Ascending aorta (tissue), 2 donors: ENCODE measurements around the gene SHISA4. TPM values are rescaled to one million over a fixed set of nuclear protein-coding genes. Genes with fewer than 3 reads are reported as not detected.
A peak's percentile ranks its signal among the peaks of the same experiment; 100 is the strongest.

ENCODE experiments used
- DNase-seq, 2 donors: peaks; one replicate each; pipeline ENCODE4 v3.0.0-alpha.2; 2019; ENCODE audit warnings: low spot score in 2 of 2
- H3K27ac ChIP-seq, 2 donors: fragments of 200-600 bp; sonication (generic); one replicate each; pipeline ENCODE4 v1.5.1; 2016 to 2017; ENCODE audit warnings: mild to moderate bottlenecking in 1 of 2
- H3K27me3 ChIP-seq: fragments of 200-600 bp; sonication (generic); one replicate; pipeline ENCODE4 v1.5.1; 2017
- H3K36me3 ChIP-seq, 2 donors: fragments of 200-600 bp; sonication (generic); one replicate each; pipeline ENCODE4 v1.5.1; 2016
- H3K4me1 ChIP-seq, 2 donors: fragments of 200-600 bp; sonication (generic); one replicate each; pipeline ENCODE4 v1.5.1; 2016 to 2017; ENCODE audit warnings: mild to moderate bottlenecking in 1 of 2
- H3K4me3 ChIP-seq, 2 donors: fragments of 200-600 bp; sonication (generic); one replicate each; pipeline ENCODE4 v1.5.1; 2016 to 2017; ENCODE audit warnings: mild to moderate bottlenecking in 1 of 2
- H3K9me3 ChIP-seq, 2 donors: fragments of 200-600 bp; sonication (generic); one replicate each; pipeline ENCODE4 v1.5.1; 2016
- intact Hi-C: fragments of 100-400 bp; cut with DNase I; formaldehyde crosslinking; loops from one replicate; pipeline ENCODE4 v1.15.1; 2023
- total RNA-seq: library from RNA; depleted of rRNA; stranded (reverse); fragments of >200 nt; gene quantifications from one replicate; pipeline ENCODE4 v1.1.0, GENCODE V29; 2016
- TF ChIP-seq, protein P1 (sequence below), 3 experiments: fragments of 200-600 bp in 2 of 3; fragments of 450-650 bp in 1 of 3; sonication (generic) in 2 of 3; IDR thresholded peaks; one replicate each; pipeline ENCODE4 v1.5.1; 2016 to 2019; ENCODE audit warnings: antibody characterized with exemption in 3 of 3, mild to moderate bottlenecking in 1 of 3, moderate library complexity in 1 of 3

The SHISA4 gene
- total RNA-seq, 1 donor from 2014 or later = 62.5 TPM

DNA sequence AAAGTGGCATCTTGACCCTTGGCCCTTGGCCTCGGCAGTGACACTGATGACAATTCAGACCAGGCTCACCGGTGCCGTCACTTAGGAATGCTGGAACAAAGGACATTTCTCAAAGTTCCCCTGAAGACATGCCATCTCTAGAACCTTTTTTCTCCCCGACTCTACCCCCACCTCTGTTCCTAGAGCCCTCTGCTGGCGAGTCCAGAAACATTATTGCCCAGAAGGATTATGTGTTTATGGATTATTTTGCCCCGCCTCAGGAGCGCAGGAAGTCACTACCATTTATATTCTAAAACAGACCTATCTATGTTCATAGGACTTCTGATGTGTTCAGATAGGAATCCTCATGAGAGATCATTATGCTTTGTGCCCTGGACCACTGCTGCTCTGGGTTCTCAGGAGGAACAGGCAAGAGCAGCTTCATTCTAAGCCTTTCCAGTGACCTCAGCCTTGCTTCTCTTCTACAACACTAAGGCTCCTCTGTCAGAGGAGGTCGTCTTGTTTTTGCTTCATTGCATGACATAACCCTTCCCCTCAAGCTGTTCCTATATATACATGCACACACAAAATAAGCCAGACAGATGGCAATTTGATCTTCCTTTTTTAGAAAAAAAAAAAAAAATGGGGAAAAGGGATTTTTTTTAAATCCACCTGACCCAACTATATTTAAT, 12.4 kb upstream of the SHISA4 start:
- Histone ChIP-seq H3K36me3 (peaks cover 40 to 41% of the 10 kb centered on the region in 2 donors), H3K27ac (peak overlapping the region in 1 of 2 donors; percentile 48), H3K4me1 (peaks cover 3 to 6% of the 10 kb centered on the region in 2 donors), H3K4me3 (no peak overlapping the region), H3K27me3 (no peaks in the 10 kb centered on the region), H3K9me3 (no peaks in the 10 kb centered on the region)
- intact Hi-C loops = no loop called here
- TF ChIP-seq, protein P1, sequence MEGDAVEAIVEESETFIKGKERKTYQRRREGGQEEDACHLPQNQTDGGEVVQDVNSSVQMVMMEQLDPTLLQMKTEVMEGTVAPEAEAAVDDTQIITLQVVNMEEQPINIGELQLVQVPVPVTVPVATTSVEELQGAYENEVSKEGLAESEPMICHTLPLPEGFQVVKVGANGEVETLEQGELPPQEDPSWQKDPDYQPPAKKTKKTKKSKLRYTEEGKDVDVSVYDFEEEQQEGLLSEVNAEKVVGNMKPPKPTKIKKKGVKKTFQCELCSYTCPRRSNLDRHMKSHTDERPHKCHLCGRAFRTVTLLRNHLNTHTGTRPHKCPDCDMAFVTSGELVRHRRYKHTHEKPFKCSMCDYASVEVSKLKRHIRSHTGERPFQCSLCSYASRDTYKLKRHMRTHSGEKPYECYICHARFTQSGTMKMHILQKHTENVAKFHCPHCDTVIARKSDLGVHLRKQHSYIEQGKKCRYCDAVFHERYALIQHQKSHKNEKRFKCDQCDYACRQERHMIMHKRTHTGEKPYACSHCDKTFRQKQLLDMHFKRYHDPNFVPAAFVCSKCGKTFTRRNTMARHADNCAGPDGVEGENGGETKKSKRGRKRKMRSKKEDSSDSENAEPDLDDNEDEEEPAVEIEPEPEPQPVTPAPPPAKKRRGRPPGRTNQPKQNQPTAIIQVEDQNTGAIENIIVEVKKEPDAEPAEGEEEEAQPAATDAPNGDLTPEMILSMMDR (IDR thresholded peaks at IDR 0.05) = peak; percentile 20 to 35 (median 24)
- DNase-seq = no peak

DNA sequence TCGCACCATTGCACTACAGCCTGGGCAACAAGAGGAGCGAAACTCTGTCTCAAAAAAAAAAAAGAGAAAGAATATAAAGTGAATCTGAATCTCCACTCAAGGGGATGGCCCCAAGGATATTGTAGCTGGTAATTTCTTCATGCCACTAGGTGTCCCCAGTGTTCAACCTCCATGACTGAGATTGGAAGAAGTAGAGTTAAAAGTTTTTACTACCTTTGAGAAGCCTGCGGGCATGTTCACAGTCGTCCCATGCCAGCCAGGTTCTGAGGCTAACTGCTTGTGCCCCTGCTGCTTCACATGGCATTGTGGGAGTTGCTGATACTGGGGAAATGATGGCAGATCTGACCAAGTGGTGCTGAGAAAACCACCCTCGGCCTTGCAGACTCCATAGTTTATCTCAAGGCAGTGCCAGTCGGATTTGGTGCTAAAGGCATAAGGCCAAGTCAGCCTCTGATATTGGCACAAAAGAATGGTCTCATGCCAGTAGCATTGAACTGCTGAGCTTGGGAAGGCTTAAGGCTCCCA, 10.8 kb upstream of the SHISA4 start:
- peaks cover 24 to 25% of the 10 kb centered on the region in 2 donors for H3K36me3 ChIP-seq
- H3K9me3 ChIP-seq = no peaks in the 10 kb centered on the region
- no peaks in the 10 kb centered on the region for H3K27me3 ChIP-seq
- H3K27ac ChIP-seq = peak overlapping the region; percentile 46 to 65
- TF ChIP-seq, protein P1 (IDR thresholded peaks at IDR 0.05) = peak; percentile 46 to 79 (median 68)
- peak in 1 of 2 donors; percentile 76 for DNase-seq
- intact Hi-C loops = loop anchor here (1.0 kb wide), 2 partner anchors 17 to 94 kb away; no protein-coding TSS in a partner anchor
- H3K4me3 ChIP-seq = no peak overlapping the region
- H3K4me1 ChIP-seq = peaks cover 3 to 12% of the 10 kb centered on the region in 2 donors

DNA sequence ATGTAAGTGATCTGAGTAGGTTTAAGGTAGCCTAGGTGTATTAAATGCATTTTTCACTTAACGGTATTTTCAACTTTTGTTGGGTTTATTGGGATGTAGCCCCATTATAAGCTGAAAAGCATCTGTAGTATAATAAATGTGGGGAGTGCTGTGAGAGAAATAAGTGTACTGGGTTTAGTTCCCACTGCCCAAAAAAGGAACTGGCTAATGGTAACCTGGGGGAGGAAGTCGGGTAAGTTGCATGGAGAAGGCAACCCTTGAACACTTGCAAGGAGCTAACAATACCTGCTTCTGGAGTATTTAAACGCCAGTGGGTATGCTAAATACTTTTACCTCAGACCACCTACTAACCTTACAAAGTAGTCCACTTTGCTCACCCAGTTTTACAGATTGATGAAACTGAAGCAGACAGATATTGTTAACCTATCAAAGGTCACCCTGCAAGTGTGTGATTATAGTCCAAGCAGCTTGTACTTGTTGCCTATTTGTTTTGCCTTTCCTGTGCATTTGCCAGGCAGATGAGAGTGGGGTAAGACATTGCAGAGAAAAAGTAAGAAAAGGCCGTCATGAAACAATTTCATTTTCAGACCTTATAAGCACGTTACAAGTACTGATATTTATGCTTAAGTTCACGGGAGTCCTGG, 7.6 kb upstream of the SHISA4 start:
- intact Hi-C loops = loop anchor here (10.0 kb wide), 1 partner anchor 254 kb away; no protein-coding TSS in a partner anchor
- Histone ChIP-seq H3K4me3 (no peak overlapping the region), H3K27ac (no peak overlapping the region), H3K27me3 (no peaks in the 10 kb centered on the region), H3K36me3 (peaks cover 0 to 3% of the 10 kb centered on the region in 2 donors), H3K4me1 (peaks cover 27 to 43% of the 10 kb centered on the region in 2 donors), H3K9me3 (no peaks in the 10 kb centered on the region)
- no peak for DNase-seq
- TF ChIP-seq, protein P1 (IDR thresholded peaks at IDR 0.05) = no peak

DNA sequence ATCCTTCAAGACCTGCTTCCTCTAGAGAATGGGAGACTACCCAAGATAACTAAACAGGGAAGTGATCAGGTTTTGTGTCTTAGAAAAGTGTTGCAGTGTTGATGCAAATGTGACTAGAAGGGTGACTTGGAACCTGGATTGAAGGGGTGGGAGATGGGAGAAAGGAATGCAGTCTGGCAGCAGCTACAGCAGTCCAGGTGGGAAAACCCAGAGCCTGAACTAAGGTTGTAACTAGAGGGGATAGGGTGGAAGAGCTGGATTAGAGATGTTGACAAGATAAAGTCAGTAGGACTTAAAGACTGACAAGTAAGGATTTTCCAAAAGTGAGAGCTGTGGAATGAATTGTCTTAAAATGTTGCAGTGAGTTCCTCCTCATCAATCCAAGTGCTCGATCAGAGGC, 7.1 kb upstream of the SHISA4 start:
- H3K36me3 ChIP-seq = no peaks in the 10 kb centered on the region
- H3K27me3 ChIP-seq = no peaks in the 10 kb centered on the region
- TF ChIP-seq, protein P1 (IDR thresholded peaks at IDR 0.05) = no peak
- no peak for DNase-seq
- peaks cover 27 to 48% of the 10 kb centered on the region in 2 donors for H3K4me1 ChIP-seq
- H3K4me3 ChIP-seq = no peak overlapping the region
- intact Hi-C loops = loop anchor here (10.0 kb wide), 1 partner anchor 253 kb away; no protein-coding TSS in a partner anchor
- H3K27ac ChIP-seq = no peak overlapping the region
- H3K9me3 ChIP-seq = no peaks in the 10 kb centered on the region

DNA sequence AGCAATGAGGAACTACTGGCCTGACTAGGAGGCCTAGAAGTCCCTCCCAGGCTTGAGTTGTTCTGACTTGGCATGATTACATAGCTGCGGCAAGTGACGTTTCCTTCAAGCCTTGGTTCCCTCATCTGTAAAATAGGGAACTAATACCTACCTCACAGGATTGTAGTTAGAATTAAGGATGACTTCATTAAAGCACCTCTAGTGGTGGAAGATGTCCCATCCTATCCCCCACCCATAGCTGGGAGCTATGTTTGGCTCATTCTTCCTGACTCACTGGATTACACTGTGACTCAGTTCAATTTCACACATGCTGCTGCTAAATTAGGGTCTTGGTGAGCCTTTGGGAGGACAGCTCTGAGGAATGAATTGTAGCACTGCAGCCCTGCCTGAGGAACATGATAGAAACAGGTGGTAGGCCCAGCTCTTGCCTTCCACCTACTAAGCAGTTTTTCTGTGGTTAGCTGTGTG, 6.0 kb upstream of the SHISA4 start:
- Histone ChIP-seq H3K27me3 (no peaks in the 10 kb centered on the region), H3K4me3 (no peak overlapping the region), H3K9me3 (no peaks in the 10 kb centered on the region), H3K27ac (peak overlapping the region; percentile 62 to 94), H3K4me1 (peaks cover 27 to 48% of the 10 kb centered on the region in 2 donors), H3K36me3 (no peaks in the 10 kb centered on the region)
- peak in 1 of 2 donors; percentile 74 for DNase-seq
- TF ChIP-seq, protein P1 (IDR thresholded peaks at IDR 0.05) = peak in 2 of 3 experiments; percentile 5 to 16
- intact Hi-C loops = loop anchor here (10.0 kb wide), 1 partner anchor 252 kb away; no protein-coding TSS in a partner anchor
